ENCODE measurements around the gene ZNF621.
A peak's percentile ranks its signal among the peaks of the same experiment; 100 is the strongest.

ZNF621 gene

DNA sequence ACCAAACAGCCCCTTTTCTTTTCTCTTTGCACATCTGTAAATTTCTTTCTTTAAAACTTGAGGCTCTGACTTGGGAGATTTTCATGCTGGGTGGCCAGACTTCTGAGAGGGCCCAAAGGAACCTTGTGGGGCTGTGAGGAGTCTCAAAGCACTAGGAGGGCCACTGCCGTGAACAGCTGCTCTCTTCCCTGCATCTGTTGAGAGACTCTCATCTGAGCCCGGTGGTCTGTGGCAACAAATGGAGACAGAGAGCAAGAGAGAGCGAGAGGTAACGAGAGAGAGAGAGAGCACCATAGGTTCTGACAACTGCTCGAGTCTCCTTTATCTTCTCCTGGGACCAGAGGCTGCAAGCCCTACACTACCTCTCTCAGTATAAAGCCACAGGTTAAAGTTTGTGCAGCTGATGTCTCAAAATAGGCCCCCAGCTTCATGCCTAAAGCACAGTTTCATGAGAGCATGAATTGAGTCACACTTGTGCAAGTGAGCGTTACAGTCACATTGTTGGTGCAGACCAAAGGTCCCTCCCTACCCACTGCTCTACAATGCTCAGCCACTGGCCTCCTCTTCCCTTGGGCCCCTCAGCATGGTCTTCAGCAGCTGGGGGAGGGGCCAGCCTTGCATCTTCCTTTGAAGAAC, 60.7 kb downstream of the ZNF621 start:
- CTCF ChIA-PET: interaction anchor here (0.8 to 11.4 kb wide), 17 partner anchors 11 to 1858 kb away, joined by 3 to 146 read pairs (median 3); partner anchors contain the start of gene ZNF620
- POLR2A ChIA-PET: no interaction called here
- no peak for TF ChIP-seq CTCF (IDR thresholded peaks at IDR 0.05; ENCODE audit: control extremely low read depth, extremely low read depth, low read depth, missing control alignments)
- peak; percentile 18 for DNase-seq (ENCODE audit: extremely low spot score)

GRCh38 chr3:40586901-40587300, 62.1 kb downstream of the ZNF621 start:
- CTCF ChIA-PET: interaction anchor here (0.8 to 11.4 kb wide), 5 partner anchors 9 to 1513 kb away, joined by 3 to 146 read pairs (median 6); no protein-coding TSS in a partner anchor
- POLR2A ChIA-PET: no interaction called here
- TF ChIP-seq CTCF (IDR thresholded peaks at IDR 0.05; ENCODE audit: control extremely low read depth, extremely low read depth, low read depth, missing control alignments): no peak
- DNase-seq (ENCODE audit: extremely low spot score): no peak

- ChIA-PET CTCF (interaction anchor here (2.0 to 2.2 kb wide), 2 partner anchors 8 to 12 kb away, joined by 5 to 6 read pairs; no protein-coding TSS in a partner anchor), POLR2A (no interaction called here)
- peak; percentile 20 for TF ChIP-seq CTCF (IDR thresholded peaks at IDR 0.05; ENCODE audit: control extremely low read depth, extremely low read depth, low read depth, missing control alignments)
- DNase-seq (ENCODE audit: extremely low spot score): no peak
Measured at GRCh38 chr3:40588406-40588805, 63.6 kb downstream of the ZNF621 start.
